GM12878 (cell line): ENCODE data around the gene TP73. TPM values are rescaled to one million over a fixed set of nuclear protein-coding genes. Genes with fewer than 3 reads are reported as not detected.

Experiments
- ATAC-seq: fragments of 200-7000 bp; cut with Tn5 transposase; 3 replicates; pipeline ENCODE4 v1.9.1; 2020; ENCODE audit warnings: mild to moderate bottlenecking, moderate library complexity
- BruUV-seq: library from RNA; stranded (reverse); fragments of 400-500 nt; replicated peaks from 2 replicates; lab custom pipeline; 2021; lab: Mats Ljungman, UMichigan
- CTCF ChIA-PET: fragments of 300-600 bp; sonication (Branson Sonifier 250); formaldehyde crosslinking; extraction: SDS; loops from one replicate; lab custom pipeline; 2021; ENCODE audit warnings: inconsistent platforms; lab: Yijun Ruan, JAX
- POLR2A ChIA-PET: fragments of 350-600 bp; formaldehyde crosslinking; extraction: SDS; loops from one replicate; lab custom pipeline; 2021; ENCODE audit warnings: inconsistent platforms; lab: Charles Lee
- RAD21 ChIA-PET: fragments of 300-600 bp; sonication (Branson Sonifier 250); formaldehyde crosslinking; loops from one replicate; lab custom pipeline; 2023; ENCODE audit warnings: antibody characterized with exemption; ENCODE audit not compliant: unreplicated experiment; lab: Charles Lee
- SMC1A ChIA-PET: fragments of 300-600 bp; sonication (Branson Sonifier 250); formaldehyde crosslinking; loops from one replicate; lab custom pipeline; 2023; ENCODE audit not compliant: unreplicated experiment, uncharacterized antibody; lab: Charles Lee
- DNase-seq: peaks from one replicate; pipeline ENCODE4 v3.0.0-alpha.2; 2011; ENCODE audit warnings: low read depth, low spot score
- FAIRE-seq: peaks from 3 replicates; lab custom pipeline; 2011; peaks lifted over from hg19 to GRCh38; lab: Jason Lieb, UNC
- H2AFZ ChIP-seq: 2 replicates; pipeline ENCODE4 v1.6.0; 2011; ENCODE audit warnings: low read depth, low read length, control low read depth; ENCODE audit not compliant: control insufficient read depth
- H3K27ac ChIP-seq: 2 replicates; pipeline ENCODE4 v1.5.1; 2011; ENCODE audit warnings: control low read depth; ENCODE audit not compliant: control insufficient read depth, insufficient read depth
- H3K27me3 ChIP-seq, 2 experiments: replicated peaks in 1 of 2; 2 replicates each; pipeline versions ENCODE4 v1.6.0 to v1.6.1; 2011; ENCODE audit warnings: low read length in 1 of 2; ENCODE audit not compliant: control insufficient read depth in 2 of 2, insufficient read depth in 2 of 2
- H3K36me3 ChIP-seq, 2 experiments: 2 replicates each; pipeline ENCODE4 v1.5.1; 2011; ENCODE audit warnings: low read length in 1 of 2; ENCODE audit not compliant: control insufficient read depth in 2 of 2, insufficient read depth in 2 of 2
- H3K4me1 ChIP-seq: 2 replicates; pipeline ENCODE4 v1.6.1; 2011; ENCODE audit warnings: mild to moderate bottlenecking, low read length, moderate library complexity, mixed read lengths; ENCODE audit not compliant: control insufficient read depth, insufficient read depth
- H3K4me2 ChIP-seq: 2 replicates; pipeline ENCODE4 v1.6.0; 2011; ENCODE audit warnings: control low read depth; ENCODE audit not compliant: control insufficient read depth, insufficient read depth
- H3K4me3 ChIP-seq: fragments of 200-600 bp; sonication (generic); 2 replicates; pipeline ENCODE4 v1.5.1; 2016
- H3K79me2 ChIP-seq: 2 replicates; pipeline ENCODE4 v1.6.0; 2011; ENCODE audit warnings: low read length; ENCODE audit not compliant: control insufficient read depth, insufficient read depth
- H3K9ac ChIP-seq: 2 replicates; pipeline ENCODE4 v1.8.0; 2011; ENCODE audit warnings: low read length, control low read depth, mixed read lengths; ENCODE audit not compliant: control insufficient read depth, insufficient read depth
- H3K9me3 ChIP-seq: replicated peaks from 3 replicates; pipeline ENCODE4 v1.5.1; 2011; ENCODE audit warnings: mild to moderate bottlenecking, low read length; ENCODE audit not compliant: control insufficient read depth, insufficient read depth
- H4K20me1 ChIP-seq: 2 replicates; pipeline ENCODE4 v1.6.0; 2011; ENCODE audit not compliant: control insufficient read depth, insufficient read depth
- CBFB ChIP-seq: IDR thresholded peaks from 2 replicates; pipeline ENCODE4 v1.6.1; 2016; ENCODE audit warnings: antibody characterized with exemption, low read depth
- FOS ChIP-seq: IDR thresholded peaks from 3 replicates; pipeline ENCODE4 v1.6.1; 2011; ENCODE audit warnings: borderline replicate concordance; ENCODE audit not compliant: insufficient read length; ENCODE audit errors: extremely low read depth
- LARP7 ChIP-seq: fragments of 450-650 bp; IDR thresholded peaks from 2 replicates; pipeline ENCODE4 v1.6.1; 2017; ENCODE audit warnings: mild to moderate bottlenecking
- SMAD1 ChIP-seq: fragments of 450-650 bp; IDR thresholded peaks from 2 replicates; pipeline ENCODE4 v1.6.1; 2018; ENCODE audit warnings: mild to moderate bottlenecking, low read depth; ENCODE audit not compliant: partially characterized antibody
- SMC3 ChIP-seq: IDR thresholded peaks from 2 replicates; pipeline ENCODE4 v1.6.1; 2011; ENCODE audit warnings: low read length, improper control_type of control experiment, borderline replicate concordance
- SPI1 ChIP-seq: IDR thresholded peaks from 2 replicates; pipeline ENCODE4 v1.6.1; 2011; ENCODE audit warnings: low read depth, mild to moderate bottlenecking, low read length, moderate library complexity, borderline replicate concordance; ENCODE audit not compliant: insufficient read depth
- SREBF1 ChIP-seq: IDR thresholded peaks from 2 replicates; pipeline ENCODE4 v1.6.1; 2012; ENCODE audit warnings: mild to moderate bottlenecking, low read length
- TARDBP ChIP-seq: IDR thresholded peaks from 2 replicates; pipeline ENCODE4 v1.6.1; 2016; ENCODE audit warnings: borderline replicate concordance
- USF2 ChIP-seq: IDR thresholded peaks from 2 replicates; pipeline ENCODE4 v1.6.1; 2011; ENCODE audit warnings: low read depth, low read length, improper control_type of control experiment, borderline replicate concordance
- WGBS: methylation state at CpG from one replicate; pipeline ENCODE4 v1.1.6; 2016; ENCODE audit warnings: low lambda C conversion rate; ENCODE audit not compliant: insufficient replicate concordance, insufficient coverage; ENCODE audit errors: missing lambda C conversion rate; 5-methylcytosine and 5-hydroxymethylcytosine counted together
- in situ Hi-C: fragments of 300-500 bp; cut with MboI; formaldehyde crosslinking; loops from 9 replicates; pipeline ENCODE4 v1.14.3; 2018; ENCODE audit warnings: mixed read lengths
- intact Hi-C: fragments of 100-400 bp; cut with micrococcal nuclease; formaldehyde crosslinking; loops from one replicate; pipeline ENCODE4 v1.14.2; 2022; ENCODE audit not compliant: unreplicated experiment
- polyA plus RNA-seq, 11 experiments: library from polyadenylated mRNA; depleted of rRNA in 4 of 11; unstranded in 6 of 11; stranded (reverse) in 5 of 11; fragments of >200 nt; fragmentation: Nextera tagmentation in 4 of 11; fragmentation: Illumina TruSeq in 1 of 11; extraction: Ambion mirVana in 4 of 11; extraction: Trizol in 1 of 11; gene quantifications; 1 replicate in 1 of 11; 2 replicates in 10 of 11; pipeline versions ENCODE4 v1.2.1 to v1.2.3, GENCODE V29; 2011 to 2016; ENCODE audit warnings: inconsistent platforms in 2 of 11, missing spikeins in 2 of 11, low read depth in 1 of 11
- total RNA-seq, 4 experiments: library from RNA; depleted of rRNA in 3 of 4; stranded (reverse); fragments of >200 nt in 3 of 4; fragmentation: Illumina TruSeq in 1 of 4; extraction: Trizol in 1 of 4; gene quantifications; 2 replicates each; pipeline versions ENCODE4 v1.2.1 to v1.2.3, GENCODE V29; 2013 to 2021
- TF ChIP-seq, protein P1 (sequence below): fragments of 450-650 bp; IDR thresholded peaks from 2 replicates; pipeline ENCODE4 v1.6.1; 2017; ENCODE audit warnings: mild to moderate bottlenecking, moderate library complexity
- TF ChIP-seq, protein P2 (sequence below): IDR thresholded peaks from 2 replicates; pipeline ENCODE4 v1.6.1; 2011; ENCODE audit warnings: borderline replicate concordance, low read depth, mild to moderate bottlenecking, moderate library complexity, low read length; ENCODE audit not compliant: insufficient read depth, poor library complexity, severe bottlenecking

TP73 gene
- total and polyA plus RNA-seq, 10 of the 15 experiments (the other 5 are each of a cell fraction or from before 2014, with no cell fraction given), result 0.08 to 54.2 (median 14.9) TPM

DNA sequence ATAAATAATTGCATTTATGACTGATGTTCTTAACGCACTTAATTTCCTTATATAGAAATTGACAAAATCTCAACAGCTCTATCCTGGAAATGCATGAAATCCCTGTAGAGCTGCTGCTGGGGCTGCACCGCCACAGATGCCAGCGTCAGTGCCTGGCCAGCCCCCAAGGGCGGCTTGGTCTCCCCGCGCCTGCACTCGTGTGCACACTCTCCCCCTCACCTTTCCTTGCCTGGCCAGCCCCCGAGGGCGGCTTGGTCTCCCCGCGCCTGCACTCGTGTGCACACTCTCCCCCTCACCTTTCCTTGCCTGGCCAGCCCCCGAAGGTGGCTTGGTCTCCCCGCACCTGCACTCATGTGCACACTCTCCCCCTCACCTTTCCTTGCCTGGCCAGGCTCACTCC is 16.2 kb upstream of the TP73 start:
- TF ChIP-seq SPI1 (no peak), SMC3 (no peak), CBFB (no peak), LARP7 (no peak), SREBF1 (no peak), TARDBP (no peak), FOS (no peak), USF2 (no peak), SMAD1 (no peak)
- TF ChIP-seq, protein P1, sequence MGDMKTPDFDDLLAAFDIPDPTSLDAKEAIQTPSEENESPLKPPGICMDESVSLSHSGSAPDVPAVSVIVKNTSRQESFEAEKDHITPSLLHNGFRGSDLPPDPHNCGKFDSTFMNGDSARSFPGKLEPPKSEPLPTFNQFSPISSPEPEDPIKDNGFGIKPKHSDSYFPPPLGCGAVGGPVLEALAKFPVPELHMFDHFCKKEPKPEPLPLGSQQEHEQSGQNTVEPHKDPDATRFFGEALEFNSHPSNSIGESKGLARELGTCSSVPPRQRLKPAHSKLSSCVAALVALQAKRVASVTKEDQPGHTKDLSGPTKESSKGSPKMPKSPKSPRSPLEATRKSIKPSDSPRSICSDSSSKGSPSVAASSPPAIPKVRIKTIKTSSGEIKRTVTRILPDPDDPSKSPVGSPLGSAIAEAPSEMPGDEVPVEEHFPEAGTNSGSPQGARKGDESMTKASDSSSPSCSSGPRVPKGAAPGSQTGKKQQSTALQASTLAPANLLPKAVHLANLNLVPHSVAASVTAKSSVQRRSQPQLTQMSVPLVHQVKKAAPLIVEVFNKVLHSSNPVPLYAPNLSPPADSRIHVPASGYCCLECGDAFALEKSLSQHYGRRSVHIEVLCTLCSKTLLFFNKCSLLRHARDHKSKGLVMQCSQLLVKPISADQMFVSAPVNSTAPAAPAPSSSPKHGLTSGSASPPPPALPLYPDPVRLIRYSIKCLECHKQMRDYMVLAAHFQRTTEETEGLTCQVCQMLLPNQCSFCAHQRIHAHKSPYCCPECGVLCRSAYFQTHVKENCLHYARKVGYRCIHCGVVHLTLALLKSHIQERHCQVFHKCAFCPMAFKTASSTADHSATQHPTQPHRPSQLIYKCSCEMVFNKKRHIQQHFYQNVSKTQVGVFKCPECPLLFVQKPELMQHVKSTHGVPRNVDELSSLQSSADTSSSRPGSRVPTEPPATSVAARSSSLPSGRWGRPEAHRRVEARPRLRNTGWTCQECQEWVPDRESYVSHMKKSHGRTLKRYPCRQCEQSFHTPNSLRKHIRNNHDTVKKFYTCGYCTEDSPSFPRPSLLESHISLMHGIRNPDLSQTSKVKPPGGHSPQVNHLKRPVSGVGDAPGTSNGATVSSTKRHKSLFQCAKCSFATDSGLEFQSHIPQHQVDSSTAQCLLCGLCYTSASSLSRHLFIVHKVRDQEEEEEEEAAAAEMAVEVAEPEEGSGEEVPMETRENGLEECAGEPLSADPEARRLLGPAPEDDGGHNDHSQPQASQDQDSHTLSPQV, result no peak
- TF ChIP-seq, protein P2, sequence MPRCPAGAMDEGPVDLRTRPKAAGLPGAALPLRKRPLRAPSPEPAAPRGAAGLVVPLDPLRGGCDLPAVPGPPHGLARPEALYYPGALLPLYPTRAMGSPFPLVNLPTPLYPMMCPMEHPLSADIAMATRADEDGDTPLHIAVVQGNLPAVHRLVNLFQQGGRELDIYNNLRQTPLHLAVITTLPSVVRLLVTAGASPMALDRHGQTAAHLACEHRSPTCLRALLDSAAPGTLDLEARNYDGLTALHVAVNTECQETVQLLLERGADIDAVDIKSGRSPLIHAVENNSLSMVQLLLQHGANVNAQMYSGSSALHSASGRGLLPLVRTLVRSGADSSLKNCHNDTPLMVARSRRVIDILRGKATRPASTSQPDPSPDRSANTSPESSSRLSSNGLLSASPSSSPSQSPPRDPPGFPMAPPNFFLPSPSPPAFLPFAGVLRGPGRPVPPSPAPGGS, result no peak
- peaks cover 14 to 19% of the 10 kb centered on the region in 2 experiments for H3K36me3 ChIP-seq
- ChIA-PET RAD21 (no interaction called here), SMC1A (no interaction called here), CTCF (interaction anchor here (0.8 to 1.4 kb wide), 2 partner anchors 16 to 88 kb away, joined by 3 to 4 read pairs; no protein-coding TSS in a partner anchor), POLR2A (interaction anchor here (1.3 kb wide), 1 partner anchor 12 kb away, joined by 5 read pairs; no protein-coding TSS in a partner anchor)
- BruUV-seq, result no TSS peak
- H3K9me3 ChIP-seq, result no peaks in the 10 kb centered on the region
- H3K9ac ChIP-seq, result no peak overlapping the region
- no peaks in the 10 kb centered on the region for H4K20me1 ChIP-seq
- H3K79me2 ChIP-seq, result no peaks in the 10 kb centered on the region
- H3K27ac ChIP-seq, result no peak overlapping the region
- ATAC-seq (no peak), FAIRE-seq (no peak), DNase-seq (no peak)
- 98% methylated on average over 13 of the region's 14 CpGs for WGBS
- H3K4me3 ChIP-seq, result no peak overlapping the region
- intact Hi-C loops (no loop called here), in situ Hi-C loops (no loop called here)
- no peaks in the 10 kb centered on the region for H3K27me3 ChIP-seq
- no peak overlapping the region for H3K4me2 ChIP-seq
- H3K4me1 ChIP-seq, result no peaks in the 10 kb centered on the region
- no peak overlapping the region for H2AFZ ChIP-seq
